ENCODE measurements around the gene ZFP30.

ZFP30 gene

DNA sequence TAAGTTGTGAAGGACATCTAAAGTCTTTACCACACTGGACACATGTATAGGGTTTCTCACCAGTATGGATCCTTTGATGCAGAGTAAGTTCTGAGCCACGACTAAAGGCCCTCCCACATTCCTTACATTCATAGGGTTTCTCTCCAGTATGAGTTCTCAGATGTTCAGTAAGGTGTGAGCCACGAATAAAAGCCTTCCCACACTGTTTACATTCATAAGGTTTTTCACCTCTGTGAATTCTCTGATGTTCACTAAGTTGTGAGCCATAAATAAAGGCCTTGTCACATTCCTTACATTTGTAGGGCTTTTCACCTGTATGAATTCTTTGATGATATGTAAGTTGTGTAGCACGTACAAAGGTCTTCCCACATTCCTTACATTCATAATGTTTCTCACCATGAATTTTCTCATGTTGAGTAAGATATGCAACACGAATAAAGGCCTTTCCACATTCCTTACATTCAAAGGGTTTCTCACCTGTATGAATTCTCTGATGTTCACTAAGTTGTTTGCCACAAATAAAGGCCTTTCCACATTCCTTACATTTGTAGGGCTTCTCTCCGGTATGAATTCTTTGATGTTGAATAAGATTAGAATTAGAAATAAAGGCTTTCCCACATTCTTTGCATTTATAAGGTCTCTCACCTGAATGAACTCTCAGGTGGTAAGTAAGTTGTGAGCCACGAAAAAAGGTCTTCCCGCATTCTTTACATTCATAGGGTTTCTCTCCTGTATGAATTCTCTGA is 90.5 kb downstream of the ZFP30 start:
- DNase-seq (ENCODE audit: low read depth in 2 of 2) = no peak

Data from stimulated activated CD8-positive, alpha-beta memory T cell treated with anti-CD3 and anti-CD28 coated beads, Interleukin-7, amount 100 ng/mL, for 4 hours (primary cell).